ENCODE measurements around the gene ZDHHC3.

Gene ZDHHC3

GRCh38 chr3:44999782-45000181 is 23.8 kb upstream of the ZDHHC3 start:
- Histone ChIP-seq H3K36me3 (ENCODE audit: control insufficient read depth in 2 of 2, insufficient read depth in 2 of 2, low read length in 2 of 2) (peaks cover 28 to 49% of the 10 kb centered on the region in 2 donors), H3K9ac (ENCODE audit: low read depth in 1 of 2, low read length in 2 of 2) (no peak overlapping the region), H3K4me1 (ENCODE audit: control insufficient read depth in 2 of 2, insufficient read depth in 2 of 2, low read length in 2 of 2) (peaks cover 3 to 12% of the 10 kb centered on the region in 2 donors), H3K27me3 (ENCODE audit: control insufficient read depth in 2 of 2, insufficient read depth in 2 of 2, low read length in 2 of 2) (no peaks in the 10 kb centered on the region), H3K27ac (ENCODE audit: low read depth in 2 of 2, low read length in 2 of 2) (peak overlapping the region in 1 of 2 donors; percentile 5), H3K4me3 (ENCODE audit: low read length in 2 of 2) (no peak overlapping the region), H3K9me3 (ENCODE audit: control insufficient read depth in 2 of 2, low read length in 2 of 2) (no peaks in the 10 kb centered on the region)

GRCh38 chr3:44996556-44996969 is 20.6 kb upstream of the ZDHHC3 start:
- Histone ChIP-seq H3K9me3 (ENCODE audit: control insufficient read depth in 2 of 2, low read length in 2 of 2) (no peaks in the 10 kb centered on the region), H3K27ac (ENCODE audit: low read depth in 2 of 2, low read length in 2 of 2) (no peak overlapping the region), H3K27me3 (ENCODE audit: control insufficient read depth in 2 of 2, insufficient read depth in 2 of 2, low read length in 2 of 2) (no peaks in the 10 kb centered on the region), H3K36me3 (ENCODE audit: control insufficient read depth in 2 of 2, insufficient read depth in 2 of 2, low read length in 2 of 2) (peaks cover 15 to 36% of the 10 kb centered on the region in 2 donors), H3K9ac (ENCODE audit: low read depth in 1 of 2, low read length in 2 of 2) (no peak overlapping the region), H3K4me1 (ENCODE audit: control insufficient read depth in 2 of 2, insufficient read depth in 2 of 2, low read length in 2 of 2) (peaks cover 11 to 26% of the 10 kb centered on the region in 2 donors), H3K4me3 (ENCODE audit: low read length in 2 of 2) (no peak overlapping the region)

GRCh38 chr3:44995142-44995770 is 19.3 kb upstream of the ZDHHC3 start:
- Histone ChIP-seq H3K4me3 (ENCODE audit: low read length in 2 of 2) (no peak overlapping the region), H3K4me1 (ENCODE audit: control insufficient read depth in 2 of 2, insufficient read depth in 2 of 2, low read length in 2 of 2) (peaks cover 11 to 26% of the 10 kb centered on the region in 2 donors), H3K36me3 (ENCODE audit: control insufficient read depth in 2 of 2, insufficient read depth in 2 of 2, low read length in 2 of 2) (peaks cover 20 to 36% of the 10 kb centered on the region in 2 donors), H3K27ac (ENCODE audit: low read depth in 2 of 2, low read length in 2 of 2) (no peak overlapping the region), H3K9ac (ENCODE audit: low read depth in 1 of 2, low read length in 2 of 2) (no peak overlapping the region), H3K9me3 (ENCODE audit: control insufficient read depth in 2 of 2, low read length in 2 of 2) (no peaks in the 10 kb centered on the region), H3K27me3 (ENCODE audit: control insufficient read depth in 2 of 2, insufficient read depth in 2 of 2, low read length in 2 of 2) (no peaks in the 10 kb centered on the region)

GRCh38 chr3:44993471-44994205 is 17.7 kb upstream of the ZDHHC3 start:
- Histone ChIP-seq H3K27me3 (ENCODE audit: control insufficient read depth in 2 of 2, insufficient read depth in 2 of 2, low read length in 2 of 2) (no peaks in the 10 kb centered on the region), H3K4me1 (ENCODE audit: control insufficient read depth in 2 of 2, insufficient read depth in 2 of 2, low read length in 2 of 2) (peaks cover 11 to 26% of the 10 kb centered on the region in 2 donors), H3K36me3 (ENCODE audit: control insufficient read depth in 2 of 2, insufficient read depth in 2 of 2, low read length in 2 of 2) (peaks cover 21 to 39% of the 10 kb centered on the region in 2 donors), H3K27ac (ENCODE audit: low read depth in 2 of 2, low read length in 2 of 2) (peak overlapping the region; percentile 46 to 53), H3K9ac (ENCODE audit: low read depth in 1 of 2, low read length in 2 of 2) (peak overlapping the region in 1 of 2 donors; percentile 5), H3K9me3 (ENCODE audit: control insufficient read depth in 2 of 2, low read length in 2 of 2) (no peaks in the 10 kb centered on the region), H3K4me3 (ENCODE audit: low read length in 2 of 2) (no peak overlapping the region)

- H3K4me3 ChIP-seq (ENCODE audit: low read length in 2 of 2) = no peak overlapping the region
- peak overlapping the region; percentile 36 to 53 for H3K27ac ChIP-seq (ENCODE audit: low read depth in 2 of 2, low read length in 2 of 2)
- peaks cover 20 to 34% of the 10 kb centered on the region in 2 donors for H3K36me3 ChIP-seq (ENCODE audit: control insufficient read depth in 2 of 2, insufficient read depth in 2 of 2, low read length in 2 of 2)
- H3K9me3 ChIP-seq (ENCODE audit: control insufficient read depth in 2 of 2, low read length in 2 of 2) = no peaks in the 10 kb centered on the region
- no peak overlapping the region for H3K9ac ChIP-seq (ENCODE audit: low read depth in 1 of 2, low read length in 2 of 2)
- peaks cover 11 to 26% of the 10 kb centered on the region in 2 donors for H3K4me1 ChIP-seq (ENCODE audit: control insufficient read depth in 2 of 2, insufficient read depth in 2 of 2, low read length in 2 of 2)
- no peaks in the 10 kb centered on the region for H3K27me3 ChIP-seq (ENCODE audit: control insufficient read depth in 2 of 2, insufficient read depth in 2 of 2, low read length in 2 of 2)
These were observed 16.8 kb upstream of the ZDHHC3 start for GRCh38 chr3:44992555-44993470.

- Histone ChIP-seq H3K27ac (ENCODE audit: low read depth in 2 of 2, low read length in 2 of 2) (no peak overlapping the region), H3K9ac (ENCODE audit: low read depth in 1 of 2, low read length in 2 of 2) (no peak overlapping the region), H3K27me3 (ENCODE audit: control insufficient read depth in 2 of 2, insufficient read depth in 2 of 2, low read length in 2 of 2) (no peaks in the 10 kb centered on the region), H3K36me3 (ENCODE audit: control insufficient read depth in 2 of 2, insufficient read depth in 2 of 2, low read length in 2 of 2) (peaks cover 20 to 27% of the 10 kb centered on the region in 2 donors), H3K9me3 (ENCODE audit: control insufficient read depth in 2 of 2, low read length in 2 of 2) (no peaks in the 10 kb centered on the region), H3K4me1 (ENCODE audit: control insufficient read depth in 2 of 2, insufficient read depth in 2 of 2, low read length in 2 of 2) (peaks cover 11 to 26% of the 10 kb centered on the region in 2 donors), H3K4me3 (ENCODE audit: low read length in 2 of 2) (no peak overlapping the region)
These were observed 15.4 kb upstream of the ZDHHC3 start for GRCh38 chr3:44991326-44991725.

- H3K9me3 ChIP-seq (ENCODE audit: control insufficient read depth in 2 of 2, low read length in 2 of 2) = no peaks in the 10 kb centered on the region
- no peak overlapping the region for H3K9ac ChIP-seq (ENCODE audit: low read depth in 1 of 2, low read length in 2 of 2)
- H3K4me3 ChIP-seq (ENCODE audit: low read length in 2 of 2) = no peak overlapping the region
- no peaks in the 10 kb centered on the region for H3K27me3 ChIP-seq (ENCODE audit: control insufficient read depth in 2 of 2, insufficient read depth in 2 of 2, low read length in 2 of 2)
- no peak overlapping the region for H3K27ac ChIP-seq (ENCODE audit: low read depth in 2 of 2, low read length in 2 of 2)
- peaks cover 8 to 15% of the 10 kb centered on the region in 2 donors for H3K4me1 ChIP-seq (ENCODE audit: control insufficient read depth in 2 of 2, insufficient read depth in 2 of 2, low read length in 2 of 2)
- peaks cover 20 to 29% of the 10 kb centered on the region in 2 donors for H3K36me3 ChIP-seq (ENCODE audit: control insufficient read depth in 2 of 2, insufficient read depth in 2 of 2, low read length in 2 of 2)
These were observed 13.8 kb upstream of the ZDHHC3 start for GRCh38 chr3:44989636-44990373.

- no peaks in the 10 kb centered on the region for H3K9me3 ChIP-seq (ENCODE audit: control insufficient read depth in 2 of 2, low read length in 2 of 2)
- H3K4me1 ChIP-seq (ENCODE audit: control insufficient read depth in 2 of 2, insufficient read depth in 2 of 2, low read length in 2 of 2) = peaks cover 8 to 9% of the 10 kb centered on the region in 2 donors
- no peaks in the 10 kb centered on the region for H3K27me3 ChIP-seq (ENCODE audit: control insufficient read depth in 2 of 2, insufficient read depth in 2 of 2, low read length in 2 of 2)
- H3K36me3 ChIP-seq (ENCODE audit: control insufficient read depth in 2 of 2, insufficient read depth in 2 of 2, low read length in 2 of 2) = peaks cover 20 to 29% of the 10 kb centered on the region in 2 donors
- no peak overlapping the region for H3K4me3 ChIP-seq (ENCODE audit: low read length in 2 of 2)
- H3K27ac ChIP-seq (ENCODE audit: low read depth in 2 of 2, low read length in 2 of 2) = no peak overlapping the region
- H3K9ac ChIP-seq (ENCODE audit: low read depth in 1 of 2, low read length in 2 of 2) = no peak overlapping the region
These were observed 13.2 kb upstream of the ZDHHC3 start for GRCh38 chr3:44989141-44989540.

- H3K27ac ChIP-seq (ENCODE audit: low read depth in 2 of 2, low read length in 2 of 2) = no peak overlapping the region
These were observed 12.1 kb upstream of the ZDHHC3 start for GRCh38 chr3:44988073-44988472.

More at GRCh38 chr3:44988073-44988472, 12.1 kb upstream of the ZDHHC3 start:
- Histone ChIP-seq H3K4me1 (ENCODE audit: control insufficient read depth in 2 of 2, insufficient read depth in 2 of 2, low read length in 2 of 2) (peaks cover 0 to under 1% of the 10 kb centered on the region in 2 donors), H3K4me3 (ENCODE audit: low read length in 2 of 2) (no peak overlapping the region), H3K36me3 (ENCODE audit: control insufficient read depth in 2 of 2, insufficient read depth in 2 of 2, low read length in 2 of 2) (peaks cover 20 to 29% of the 10 kb centered on the region in 2 donors), H3K9me3 (ENCODE audit: control insufficient read depth in 2 of 2, low read length in 2 of 2) (no peaks in the 10 kb centered on the region), H3K27me3 (ENCODE audit: control insufficient read depth in 2 of 2, insufficient read depth in 2 of 2, low read length in 2 of 2) (no peaks in the 10 kb centered on the region), H3K9ac (ENCODE audit: low read depth in 1 of 2, low read length in 2 of 2) (no peak overlapping the region)

All from mucosa of rectum (tissue), 2 donors.